WI38 (cell line): ENCODE measurements around the gene PDZK1IP1.
"Not testable (repeated sequence)": the region's sequence is repeated elsewhere in the genome, so short reads cannot be mapped to it uniquely, and the experiment has no call there.

Experiments used
- H3K4me3 ChIP-seq: 2 replicates; pipeline ENCODE4 v1.5.1; 2011; ENCODE audit warnings: low read depth, mild to moderate bottlenecking, control low read depth, low read length
- TF ChIP-seq, protein P1 (sequence below): IDR thresholded peaks from 2 replicates; pipeline ENCODE4 v1.5.1; 2012; ENCODE audit warnings: low read depth, mild to moderate bottlenecking, control low read depth, low read length

The PDZK1IP1 gene

GRCh38 chr1:47205918-47206317, 16.1 kb upstream of the PDZK1IP1 start:
- H3K4me3 ChIP-seq = no peak overlapping the region
- TF ChIP-seq, protein P1, sequence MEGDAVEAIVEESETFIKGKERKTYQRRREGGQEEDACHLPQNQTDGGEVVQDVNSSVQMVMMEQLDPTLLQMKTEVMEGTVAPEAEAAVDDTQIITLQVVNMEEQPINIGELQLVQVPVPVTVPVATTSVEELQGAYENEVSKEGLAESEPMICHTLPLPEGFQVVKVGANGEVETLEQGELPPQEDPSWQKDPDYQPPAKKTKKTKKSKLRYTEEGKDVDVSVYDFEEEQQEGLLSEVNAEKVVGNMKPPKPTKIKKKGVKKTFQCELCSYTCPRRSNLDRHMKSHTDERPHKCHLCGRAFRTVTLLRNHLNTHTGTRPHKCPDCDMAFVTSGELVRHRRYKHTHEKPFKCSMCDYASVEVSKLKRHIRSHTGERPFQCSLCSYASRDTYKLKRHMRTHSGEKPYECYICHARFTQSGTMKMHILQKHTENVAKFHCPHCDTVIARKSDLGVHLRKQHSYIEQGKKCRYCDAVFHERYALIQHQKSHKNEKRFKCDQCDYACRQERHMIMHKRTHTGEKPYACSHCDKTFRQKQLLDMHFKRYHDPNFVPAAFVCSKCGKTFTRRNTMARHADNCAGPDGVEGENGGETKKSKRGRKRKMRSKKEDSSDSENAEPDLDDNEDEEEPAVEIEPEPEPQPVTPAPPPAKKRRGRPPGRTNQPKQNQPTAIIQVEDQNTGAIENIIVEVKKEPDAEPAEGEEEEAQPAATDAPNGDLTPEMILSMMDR = no peak

DNA sequence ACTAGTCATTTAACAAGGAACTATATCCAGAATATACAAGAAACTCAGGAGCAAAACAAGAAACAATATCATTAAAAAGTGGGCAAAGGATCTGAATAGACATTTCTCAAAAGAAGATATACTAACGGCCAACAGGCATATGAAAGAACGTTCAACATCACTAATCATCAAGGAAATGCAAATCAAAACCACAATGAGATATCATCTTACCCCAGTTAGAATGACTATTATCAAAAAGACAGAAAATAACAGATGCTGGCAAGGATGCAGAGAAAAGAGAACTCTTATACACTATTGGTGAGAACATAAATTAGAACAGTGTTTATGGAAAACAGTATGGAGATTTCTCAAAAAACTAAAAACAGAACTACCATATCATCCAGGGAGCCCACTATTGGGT, 13.7 kb upstream of the PDZK1IP1 start:
- not testable (repeated sequence) for H3K4me3 ChIP-seq

- TF ChIP-seq, protein P1 = no peak
- no peak overlapping the region for H3K4me3 ChIP-seq
Observed at GRCh38 chr1:47201179-47201578, 11.3 kb upstream of the PDZK1IP1 start.

DNA sequence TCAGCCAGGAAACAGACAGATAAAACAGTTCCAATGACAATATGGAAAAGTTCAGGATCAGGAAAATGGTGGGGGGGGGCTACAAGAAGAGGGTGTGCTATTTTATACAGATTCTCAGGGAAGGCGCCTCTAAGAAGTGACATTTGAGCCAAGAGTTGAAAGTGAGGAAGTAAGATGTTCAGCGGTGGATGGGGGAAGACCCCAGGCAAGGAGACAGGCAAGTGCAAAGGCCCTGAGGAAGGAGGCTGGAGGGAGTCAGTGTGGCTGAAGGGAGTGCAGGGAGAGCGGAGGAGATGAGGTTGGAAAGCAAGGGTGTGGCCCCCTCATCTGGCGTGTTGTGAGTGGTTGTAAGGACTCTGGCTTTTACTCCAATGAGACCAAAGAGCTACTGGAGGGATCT, 8.4 kb upstream of the PDZK1IP1 start:
- TF ChIP-seq, protein P1 = no peak

GRCh38 chr1:47196622-47197021, 6.8 kb upstream of the PDZK1IP1 start:
- TF ChIP-seq, protein P1 = no peak

More for the DNA sequence above, 8.4 kb upstream of the PDZK1IP1 start:
- no peak overlapping the region for H3K4me3 ChIP-seq

GRCh38 chr1:47195981-47196380, 6.1 kb upstream of the PDZK1IP1 start:
- H3K4me3 ChIP-seq = not testable (repeated sequence)

More at GRCh38 chr1:47196622-47197021, 6.8 kb upstream of the PDZK1IP1 start:
- no peak overlapping the region for H3K4me3 ChIP-seq

GRCh38 chr1:47194311-47194710, 4.5 kb upstream of the PDZK1IP1 start:
- no peak overlapping the region for H3K4me3 ChIP-seq
- TF ChIP-seq, protein P1 = no peak

DNA sequence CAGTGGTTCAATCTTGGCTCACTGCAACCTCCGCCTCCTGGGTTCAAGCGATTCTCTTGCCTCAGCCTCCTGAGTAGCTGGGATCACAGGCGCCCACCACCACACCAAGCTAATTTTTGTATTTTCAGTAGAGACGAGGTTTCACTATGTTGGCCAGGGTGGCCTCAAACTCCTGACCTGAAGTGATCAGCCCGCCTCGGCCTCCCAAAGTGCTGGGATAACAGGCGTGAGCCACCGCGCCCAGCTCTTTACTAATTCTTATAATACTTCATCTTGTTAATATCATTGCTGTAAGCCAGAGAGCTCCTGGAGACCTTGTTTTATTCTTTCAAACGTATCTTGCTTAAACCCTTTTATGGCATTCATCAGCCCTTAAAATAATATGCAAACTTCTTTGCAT, 3.7 kb upstream of the PDZK1IP1 start:
- not testable (repeated sequence) for H3K4me3 ChIP-seq

GRCh38 chr1:47192458-47193384, 2.9 kb upstream of the PDZK1IP1 start:
- TF ChIP-seq, protein P1 = peak; percentile 94
- no peak overlapping the region for H3K4me3 ChIP-seq
